Measurements from ENCODE around the gene ETFB. TPM values are rescaled to one million over a fixed set of nuclear protein-coding genes. Genes with fewer than 3 reads are reported as not detected.

The ETFB gene
- total and polyA plus RNA-seq, 10 of the 15 experiments (the other 5 are each of a cell fraction or from before 2014, with no cell fraction given) = 15.1 to 166 (median 87.8) TPM

DNA sequence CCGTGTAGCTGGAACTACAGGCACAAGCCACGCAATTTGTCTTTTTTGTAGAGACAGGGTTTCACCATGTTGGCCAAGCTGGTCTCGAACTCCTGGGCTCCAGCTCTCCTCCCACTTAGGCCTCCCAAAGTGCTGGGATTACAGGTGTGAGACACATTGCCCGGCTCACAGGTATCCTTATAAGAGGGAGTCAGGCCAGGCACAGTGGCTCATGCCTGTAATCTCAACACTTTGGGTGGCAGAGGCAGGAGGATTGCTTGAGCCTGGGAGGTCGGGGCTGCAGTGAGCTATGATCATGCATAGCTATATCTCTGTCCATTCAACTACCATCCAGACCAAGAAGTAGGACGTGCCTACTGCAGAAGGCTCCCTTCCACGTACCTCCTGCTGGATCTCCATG lies 64.9 kb downstream of the ETFB start:
- peaks cover 0 to 1% of the 10 kb centered on the region in 2 experiments; a peak in 1 of 4 replicates for H3K27me3 ChIP-seq (replicated peaks in 1 of 2; ENCODE audit: control insufficient read depth in 2 of 2, insufficient read depth in 2 of 2, low read length in 1 of 2)
- no peak for FAIRE-seq
- ChIA-PET SMC1A (ENCODE audit: uncharacterized antibody, unreplicated experiment) (no interaction called here), CTCF (no interaction called here), RAD21 (ENCODE audit: unreplicated experiment) (no interaction called here), POLR2A (no interaction called here)
- H3K4me1 ChIP-seq (ENCODE audit: control insufficient read depth, insufficient read depth, low read length) = no peaks in the 10 kb centered on the region
- no peak for DNase-seq (ENCODE audit: low read depth, low spot score)
- H3K4me2 ChIP-seq (ENCODE audit: control insufficient read depth, insufficient read depth) = no peak overlapping the region
- no peaks in the 10 kb centered on the region for H3K36me3 ChIP-seq (ENCODE audit: control insufficient read depth in 2 of 2, insufficient read depth in 2 of 2, low read length in 1 of 2)
- H2AFZ ChIP-seq (ENCODE audit: control insufficient read depth, low read depth, low read length) = no peak overlapping the region
- H3K9ac ChIP-seq (ENCODE audit: control insufficient read depth, insufficient read depth, low read length) = no peak overlapping the region
- H4K20me1 ChIP-seq (ENCODE audit: control insufficient read depth, insufficient read depth) = no peaks in the 10 kb centered on the region
- H3K9me3 ChIP-seq (replicated peaks; ENCODE audit: control insufficient read depth, insufficient read depth, low read length) = no peaks in the 10 kb centered on the region; the same call in 2 of the 3 replicates
- 12% methylated on average over 7 of the region's 7 CpGs for WGBS (ENCODE audit: insufficient coverage, insufficient replicate concordance, low lambda C conversion rate, missing lambda C conversion rate)
- in situ Hi-C loops (cut with MboI) = no loop called here
- H3K79me2 ChIP-seq (ENCODE audit: control insufficient read depth, insufficient read depth, low read length) = no peaks in the 10 kb centered on the region
- H3K27ac ChIP-seq (ENCODE audit: control insufficient read depth, insufficient read depth) = no peak overlapping the region
- no peak for TF ChIP-seq ZBED1 (IDR thresholded peaks at IDR 0.05; ENCODE audit: borderline replicate concordance)
- TF ChIP-seq HDGF (IDR thresholded peaks at IDR 0.05) = no peak
- TF ChIP-seq, protein P1, sequence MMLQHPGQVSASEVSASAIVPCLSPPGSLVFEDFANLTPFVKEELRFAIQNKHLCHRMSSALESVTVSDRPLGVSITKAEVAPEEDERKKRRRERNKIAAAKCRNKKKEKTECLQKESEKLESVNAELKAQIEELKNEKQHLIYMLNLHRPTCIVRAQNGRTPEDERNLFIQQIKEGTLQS (IDR thresholded peaks at IDR 0.05; ENCODE audit: borderline replicate concordance, extremely low read depth, low read depth, low read length) = no peak
- TF ChIP-seq, protein P2, sequence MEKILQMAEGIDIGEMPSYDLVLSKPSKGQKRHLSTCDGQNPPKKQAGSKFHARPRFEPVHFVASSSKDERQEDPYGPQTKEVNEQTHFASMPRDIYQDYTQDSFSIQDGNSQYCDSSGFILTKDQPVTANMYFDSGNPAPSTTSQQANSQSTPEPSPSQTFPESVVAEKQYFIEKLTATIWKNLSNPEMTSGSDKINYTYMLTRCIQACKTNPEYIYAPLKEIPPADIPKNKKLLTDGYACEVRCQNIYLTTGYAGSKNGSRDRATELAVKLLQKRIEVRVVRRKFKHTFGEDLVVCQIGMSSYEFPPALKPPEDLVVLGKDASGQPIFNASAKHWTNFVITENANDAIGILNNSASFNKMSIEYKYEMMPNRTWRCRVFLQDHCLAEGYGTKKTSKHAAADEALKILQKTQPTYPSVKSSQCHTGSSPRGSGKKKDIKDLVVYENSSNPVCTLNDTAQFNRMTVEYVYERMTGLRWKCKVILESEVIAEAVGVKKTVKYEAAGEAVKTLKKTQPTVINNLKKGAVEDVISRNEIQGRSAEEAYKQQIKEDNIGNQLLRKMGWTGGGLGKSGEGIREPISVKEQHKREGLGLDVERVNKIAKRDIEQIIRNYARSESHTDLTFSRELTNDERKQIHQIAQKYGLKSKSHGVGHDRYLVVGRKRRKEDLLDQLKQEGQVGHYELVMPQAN (conservative IDR thresholded peaks at IDR 0.05) = no peak
- no peak for TF ChIP-seq MXI1 (IDR thresholded peaks at IDR 0.05; ENCODE audit: low read depth, low read length)
- TF ChIP-seq POU2F2 (IDR thresholded peaks at IDR 0.05; ENCODE audit: borderline replicate concordance, low read depth, low read length) = no peak
- no peak for TF ChIP-seq EGR1 (IDR thresholded peaks at IDR 0.05; ENCODE audit: borderline replicate concordance in 1 of 2, low read depth in 2 of 2, low read length in 2 of 2)
- TF ChIP-seq FOS (IDR thresholded peaks at IDR 0.05; ENCODE audit: borderline replicate concordance, extremely low read depth, insufficient read length) = no peak
- TF ChIP-seq BACH1 (IDR thresholded peaks at IDR 0.05; ENCODE audit: borderline replicate concordance) = no peak
- no peak for TF ChIP-seq NFIC (IDR thresholded peaks at IDR 0.05; ENCODE audit: low read depth, low read length)
- no peak for TF ChIP-seq YY1 (IDR thresholded peaks at IDR 0.05; ENCODE audit: low read depth, low read length)
- TF ChIP-seq CHD2 (IDR thresholded peaks at IDR 0.05; ENCODE audit: borderline replicate concordance, low read depth, low read length) = no peak
- no peak for TF ChIP-seq ATF7 (IDR thresholded peaks at IDR 0.05; ENCODE audit: low read depth)
- BruUV-seq (replicated peaks) = no TSS peak
- no peak overlapping the region for H3K4me3 ChIP-seq
- intact Hi-C loops (cut with micrococcal nuclease; ENCODE audit: unreplicated experiment) = no loop called here
- no peak for ATAC-seq
